ENCODE measurements around the gene MDGA2.

The MDGA2 gene

GRCh38 chr14:46793144-46793543, 882.3 kb downstream of the MDGA2 start:
- no peak for DNase-seq (ENCODE audit: low spot score)
- TF ChIP-seq CTCF (IDR thresholded peaks at IDR 0.05; ENCODE audit: extremely low read depth, insufficient read depth, missing control alignments) = no peak
- in situ Hi-C loops (cut with MboI; ENCODE audit: low pct_unique_long_range_greater_than_20kb, low sequenced_read_pairs, unreplicated experiment) = no loop called here
